Stomach (tissue), 4 donors: Measurements from ENCODE around the gene PLAAT3.

Experiments used
- CTCF ChIP-seq, 7 experiments: fragments of 450-650 bp in 4 of 7; fragments of 200-600 bp in 3 of 7; sonication (generic) in 3 of 7; IDR thresholded peaks; one replicate each; pipeline ENCODE4 v1.5.1; 2016 to 2019; ENCODE audit warnings: antibody characterized with exemption in 7 of 7, control low read depth in 2 of 7, mild to moderate bottlenecking in 1 of 7
- EP300 ChIP-seq: sonication (generic); formaldehyde crosslinking; IDR thresholded peaks from one replicate; pipeline ENCODE4 v1.6.1; 2017; ENCODE audit warnings: antibody characterized with exemption
- POLR2AphosphoS5 ChIP-seq, 3 donors: sonication (generic); formaldehyde crosslinking; IDR thresholded peaks; one replicate each; pipeline ENCODE4 v1.6.1; 2016; ENCODE audit warnings: antibody characterized with exemption in 3 of 3

GRCh38 chr11:63589000-63589399, 25.2 kb downstream of the PLAAT3 start:
- TF ChIP-seq POLR2AphosphoS5 (IDR thresholded peaks at IDR 0.05) (no peak), CTCF (IDR thresholded peaks at IDR 0.05) (no peak), EP300 (no peak)
